ENCODE data around the gene CLVS2. TPM values are rescaled to one million over a fixed set of nuclear protein-coding genes. Genes with fewer than 3 reads are reported as not detected.

Gene CLVS2
- total RNA-seq, 1 donor from 2014 or later = 1.5 TPM

- TF ChIP-seq CTCF (IDR thresholded peaks at IDR 0.05) (no peak), POLR2AphosphoS5 (IDR thresholded peaks at IDR 0.05; ENCODE audit: insufficient read depth in 1 of 2, low read depth in 1 of 2) (no peak), POLR2A (IDR thresholded peaks at IDR 0.05) (no peak)
- intact Hi-C loops (cut with DNase I) = no loop called here
- Histone ChIP-seq H3K27me3 (no peaks in the 10 kb centered on the region), H3K4me1 (no peaks in the 10 kb centered on the region), H3K9me3 (no peaks in the 10 kb centered on the region), H3K4me3 (no peak overlapping the region), H3K27ac (no peak overlapping the region), H3K36me3 (no peaks in the 10 kb centered on the region)
- DNase-seq (ENCODE audit: extremely low spot score in 2 of 2) = no peak
Observed at GRCh38 chr6:123039431-123039830, 43.4 kb downstream of the CLVS2 start.

- TF ChIP-seq CTCF (IDR thresholded peaks at IDR 0.05) (no peak), POLR2AphosphoS5 (IDR thresholded peaks at IDR 0.05; ENCODE audit: insufficient read depth in 1 of 2, low read depth in 1 of 2) (no peak), POLR2A (IDR thresholded peaks at IDR 0.05) (no peak)
- Histone ChIP-seq H3K9me3 (no peaks in the 10 kb centered on the region), H3K27ac (no peak overlapping the region), H3K36me3 (no peaks in the 10 kb centered on the region), H3K4me3 (no peak overlapping the region), H3K27me3 (no peaks in the 10 kb centered on the region), H3K4me1 (no peaks in the 10 kb centered on the region)
- intact Hi-C loops (cut with DNase I) = no loop called here
- no peak for DNase-seq (ENCODE audit: extremely low spot score in 2 of 2)
Observed at GRCh38 chr6:123042401-123042800, 46.4 kb downstream of the CLVS2 start.

- H3K36me3 ChIP-seq = no peaks in the 10 kb centered on the region
- H3K27ac ChIP-seq = no peak overlapping the region
- no peak for TF ChIP-seq CTCF (IDR thresholded peaks at IDR 0.05)
- TF ChIP-seq POLR2AphosphoS5 (IDR thresholded peaks at IDR 0.05; ENCODE audit: insufficient read depth in 1 of 2, low read depth in 1 of 2) = no peak
- no peak for TF ChIP-seq POLR2A (IDR thresholded peaks at IDR 0.05)
- no peaks in the 10 kb centered on the region for H3K9me3 ChIP-seq
- no peak for DNase-seq (ENCODE audit: extremely low spot score in 2 of 2)
- no peaks in the 10 kb centered on the region for H3K4me1 ChIP-seq
- no peak overlapping the region for H3K4me3 ChIP-seq
- H3K27me3 ChIP-seq = no peaks in the 10 kb centered on the region
- intact Hi-C loops (cut with DNase I) = no loop called here
Observed at GRCh38 chr6:123044341-123044860, 48.4 kb downstream of the CLVS2 start.

GRCh38 chr6:123053602-123054225, 57.7 kb downstream of the CLVS2 start:
- Histone ChIP-seq H3K36me3 (no peaks in the 10 kb centered on the region), H3K27me3 (no peaks in the 10 kb centered on the region), H3K4me1 (no peaks in the 10 kb centered on the region), H3K4me3 (no peak overlapping the region), H3K27ac (no peak overlapping the region), H3K9me3 (no peaks in the 10 kb centered on the region)
- no peak for DNase-seq (ENCODE audit: extremely low spot score in 2 of 2)
- intact Hi-C loops (cut with DNase I) = no loop called here
- TF ChIP-seq CTCF (IDR thresholded peaks at IDR 0.05) (no peak), POLR2A (IDR thresholded peaks at IDR 0.05) (no peak), POLR2AphosphoS5 (IDR thresholded peaks at IDR 0.05; ENCODE audit: insufficient read depth in 1 of 2, low read depth in 1 of 2) (no peak)

GRCh38 chr6:123055256-123055655, 59.2 kb downstream of the CLVS2 start:
- no peaks in the 10 kb centered on the region for H3K9me3 ChIP-seq
- TF ChIP-seq POLR2A (IDR thresholded peaks at IDR 0.05) (no peak), POLR2AphosphoS5 (IDR thresholded peaks at IDR 0.05; ENCODE audit: insufficient read depth in 1 of 2, low read depth in 1 of 2) (no peak), CTCF (IDR thresholded peaks at IDR 0.05) (no peak)
- DNase-seq (ENCODE audit: extremely low spot score in 2 of 2) = no peak
- no peaks in the 10 kb centered on the region for H3K36me3 ChIP-seq
- H3K4me3 ChIP-seq = no peak overlapping the region
- no peaks in the 10 kb centered on the region for H3K27me3 ChIP-seq
- H3K4me1 ChIP-seq = no peaks in the 10 kb centered on the region
- no peak overlapping the region for H3K27ac ChIP-seq
- intact Hi-C loops (cut with DNase I) = no loop called here
